SK-N-SH (cell line): ENCODE data around the gene C1QL4. TPM values are rescaled to one million over a fixed set of nuclear protein-coding genes. Genes with fewer than 3 reads are reported as not detected.

ENCODE experiments used
- CTCF ChIA-PET: fragments of 300-600, 350-600 bp; formaldehyde crosslinking; extraction: SDS; loops from one replicate; lab custom pipeline; 2021; lab: Yijun Ruan, JAX
- POLR2A ChIA-PET: fragments of 350-600 bp; sonication (Branson Sonifier 250); formaldehyde crosslinking; extraction: SDS; loops from one replicate; lab custom pipeline; 2020; ENCODE audit warnings: antibody characterized with exemption, inconsistent platforms; lab: Yijun Ruan, JAX
- DNase-seq: peaks from one replicate; pipeline ENCODE4 v3.0.0; 2012
- H2AFZ ChIP-seq: fragments of 200-600 bp; sonication (generic); 2 replicates; pipeline ENCODE4 v1.8.1; 2016; ENCODE audit warnings: antibody characterized with exemption, mild to moderate bottlenecking, low read depth
- H3F3A ChIP-seq: fragments of 200-600 bp; sonication (generic); replicated peaks from 2 replicates; pipeline ENCODE3; 2016; ENCODE audit warnings: antibody characterized with exemption, mild to moderate bottlenecking; ENCODE audit not compliant: insufficient read depth
- H3K27ac ChIP-seq, 2 experiments: fragments of 200-500 bp in 1 of 2; fragments of 200-600 bp in 1 of 2; sonication (Bioruptor generic) in 1 of 2; sonication (generic), shearing (Covaris generic) in 1 of 2; 2 replicates each; pipeline versions ENCODE4 v1.5.1 to v1.6.1; 2014 to 2016; ENCODE audit warnings: low read depth in 2 of 2, inconsistent platforms in 1 of 2, low read length in 1 of 2, mild to moderate bottlenecking in 1 of 2, mixed read lengths in 1 of 2
- H3K27me3 ChIP-seq: fragments of 200-600 bp; sonication (generic), shearing (Covaris generic); 2 replicates; pipeline ENCODE4 v1.6.1; 2016; ENCODE audit warnings: mixed run types; ENCODE audit not compliant: insufficient read depth
- H3K36me3 ChIP-seq, 2 experiments: fragments of 200-500 bp in 1 of 2; fragments of 200-600 bp in 1 of 2; sonication (Bioruptor generic) in 1 of 2; sonication (generic) in 1 of 2; replicated peaks in 1 of 2; 2 replicates each; pipeline versions ENCODE3 to v1.5.1; 2014 to 2016; ENCODE audit warnings: low read length in 1 of 2, mild to moderate bottlenecking in 1 of 2; ENCODE audit not compliant: insufficient read depth in 2 of 2, control insufficient read depth in 1 of 2
- H3K4me1 ChIP-seq, 2 experiments: fragments of 200-500 bp in 1 of 2; fragments of 200-600 bp in 1 of 2; sonication (Bioruptor generic) in 1 of 2; sonication (generic), shearing (Covaris generic) in 1 of 2; 2 replicates each; pipeline versions ENCODE4 v1.5.1 to v1.6.1; 2014 to 2016; ENCODE audit warnings: low read depth in 1 of 2, low read length in 1 of 2, mixed run types in 1 of 2; ENCODE audit not compliant: insufficient read depth in 2 of 2, control insufficient read depth in 1 of 2
- H3K4me2 ChIP-seq: fragments of 200-600 bp; sonication (generic), shearing (Covaris generic); 2 replicates; pipeline ENCODE4 v1.6.1; 2017; ENCODE audit warnings: mixed run types
- H3K4me3 ChIP-seq, 2 experiments: fragments of 200-500 bp in 1 of 2; fragments of 200-600 bp in 1 of 2; sonication (Bioruptor generic) in 1 of 2; sonication (generic), shearing (Covaris generic) in 1 of 2; 2 replicates each; pipeline versions ENCODE4 v1.5.1 to v1.8.1; 2014 to 2016; ENCODE audit warnings: low read depth in 2 of 2, inconsistent platforms in 1 of 2, low read length in 1 of 2, mild to moderate bottlenecking in 1 of 2, mixed read lengths in 1 of 2, moderate library complexity in 1 of 2
- H3K79me2 ChIP-seq: fragments of 200-600 bp; sonication (generic); 2 replicates; pipeline ENCODE4 v1.8.1; 2017; ENCODE audit warnings: mild to moderate bottlenecking; ENCODE audit not compliant: insufficient read depth
- H3K9ac ChIP-seq: fragments of 200-600 bp; sonication (generic); 2 replicates; pipeline ENCODE4 v1.6.1; 2017; ENCODE audit warnings: mixed run types
- H3K9me2 ChIP-seq: fragments of 200-600 bp; sonication (generic); 2 replicates; pipeline ENCODE4 v1.6.1; 2017; ENCODE audit warnings: mixed run types
- H3K9me3 ChIP-seq: fragments of 200-600 bp; sonication (generic); 2 replicates; pipeline ENCODE4 v1.6.1; 2017; ENCODE audit warnings: mixed run types, mild to moderate bottlenecking, moderate library complexity
- H4K20me1 ChIP-seq: fragments of 200-600 bp; sonication (generic); 2 replicates; pipeline ENCODE4 v1.6.1; 2017; ENCODE audit warnings: mild to moderate bottlenecking, mixed run types; ENCODE audit not compliant: insufficient read depth
- CHD2 ChIP-seq: fragments of 150-350 bp; IDR thresholded peaks from 2 replicates; pipeline ENCODE4 v1.6.1; 2018; ENCODE audit warnings: low read length; ENCODE audit not compliant: partially characterized antibody
- FOXM1 ChIP-seq: IDR thresholded peaks from 2 replicates; pipeline ENCODE4 v1.4.0; 2012; ENCODE audit warnings: low read depth, mild to moderate bottlenecking
- GATA2 ChIP-seq: sonication (generic); formaldehyde crosslinking; IDR thresholded peaks from 2 replicates; pipeline ENCODE4 v1.5.0; 2020; ENCODE audit warnings: mild to moderate bottlenecking, missing genetic modification reagents
- JUND ChIP-seq: IDR thresholded peaks from 2 replicates; pipeline ENCODE4 v1.4.0; 2012
- MEF2A ChIP-seq: IDR thresholded peaks from 2 replicates; pipeline ENCODE4 v1.4.0; 2012; ENCODE audit warnings: low read depth, borderline replicate concordance
- RAD21 ChIP-seq: IDR thresholded peaks from 2 replicates; pipeline ENCODE4 v1.6.1; 2012; ENCODE audit warnings: mild to moderate bottlenecking, low read length
- RCOR1 ChIP-seq: fragments of 150-350 bp; IDR thresholded peaks from 2 replicates; pipeline ENCODE4 v1.6.1; 2017; ENCODE audit warnings: antibody characterized with exemption, low read length
- RFX5 ChIP-seq: IDR thresholded peaks from 2 replicates; pipeline ENCODE4 v1.6.1; 2012; ENCODE audit warnings: mild to moderate bottlenecking, improper control_type of control experiment, low read length
- RXRA ChIP-seq: IDR thresholded peaks from 2 replicates; pipeline ENCODE4 v1.4.0; 2012; ENCODE audit warnings: low read depth, mild to moderate bottlenecking, borderline replicate concordance
- SIN3A ChIP-seq: IDR thresholded peaks from 2 replicates; pipeline ENCODE4 v1.6.1; 2012; ENCODE audit warnings: low read depth, mild to moderate bottlenecking, low read length, moderate library complexity, borderline replicate concordance
- USF2 ChIP-seq: fragments of 150-350 bp; IDR thresholded peaks from 2 replicates; pipeline ENCODE4 v1.6.1; 2017; ENCODE audit warnings: antibody characterized with exemption, low read length, low read depth, borderline replicate concordance
- YY1 ChIP-seq: IDR thresholded peaks from 2 replicates; pipeline ENCODE4 v1.4.0; 2012; ENCODE audit warnings: low read depth, mild to moderate bottlenecking
- WGBS: methylation state at CpG from one replicate; pipeline ENCODE4 v1.1.6; 2017; ENCODE audit warnings: low lambda C conversion rate; 5-methylcytosine and 5-hydroxymethylcytosine counted together
- polyA plus RNA-seq, 3 experiments: library from polyadenylated mRNA; depleted of rRNA; stranded (reverse); fragments of >200 nt; gene quantifications; 2 replicates each; pipeline ENCODE4 v1.2.3, GENCODE V29; 2012
- TF ChIP-seq, protein P1 (sequence below): IDR thresholded peaks from 2 replicates; pipeline ENCODE4 v1.4.0; 2012; ENCODE audit warnings: low read depth, borderline replicate concordance
- TF ChIP-seq, protein P2 (sequence below): IDR thresholded peaks from 2 replicates; pipeline ENCODE4; 2012
- TF ChIP-seq, protein P3 (sequence below): IDR thresholded peaks from 2 replicates; pipeline ENCODE4 v1.6.1; 2012; ENCODE audit warnings: mild to moderate bottlenecking, low read depth, low read length, moderate library complexity

C1QL4 gene
- polyA plus RNA-seq, 1 of the 3 experiments (the other 2 are of a cell fraction) = 14.6 TPM

GRCh38 chr12:49327887-49328286 lies 9.1 kb downstream of the C1QL4 start:
- no peak overlapping the region for H3K27ac ChIP-seq
- peaks cover 14% of the 10 kb centered on the region for H3F3A ChIP-seq
- no peaks in the 10 kb centered on the region for H3K27me3 ChIP-seq
- no peaks in the 10 kb centered on the region for H3K9me3 ChIP-seq
- CTCF ChIA-PET = no interaction called here
- H2AFZ ChIP-seq = no peak overlapping the region
- H3K9ac ChIP-seq = no peak overlapping the region
- no peak overlapping the region for H3K4me2 ChIP-seq
- no peaks in the 10 kb centered on the region for H3K9me2 ChIP-seq
- POLR2A ChIA-PET = no interaction called here
- peaks cover 0 to 9% of the 10 kb centered on the region in 2 experiments; a peak in 1 of 4 replicates for H3K4me1 ChIP-seq
- H3K4me3 ChIP-seq = no peak overlapping the region
- DNase-seq = no peak
- no peaks in the 10 kb centered on the region for H4K20me1 ChIP-seq
- no peak for TF ChIP-seq MEF2A
- TF ChIP-seq RCOR1 = no peak
- no peak for TF ChIP-seq YY1
- TF ChIP-seq, protein P1, sequence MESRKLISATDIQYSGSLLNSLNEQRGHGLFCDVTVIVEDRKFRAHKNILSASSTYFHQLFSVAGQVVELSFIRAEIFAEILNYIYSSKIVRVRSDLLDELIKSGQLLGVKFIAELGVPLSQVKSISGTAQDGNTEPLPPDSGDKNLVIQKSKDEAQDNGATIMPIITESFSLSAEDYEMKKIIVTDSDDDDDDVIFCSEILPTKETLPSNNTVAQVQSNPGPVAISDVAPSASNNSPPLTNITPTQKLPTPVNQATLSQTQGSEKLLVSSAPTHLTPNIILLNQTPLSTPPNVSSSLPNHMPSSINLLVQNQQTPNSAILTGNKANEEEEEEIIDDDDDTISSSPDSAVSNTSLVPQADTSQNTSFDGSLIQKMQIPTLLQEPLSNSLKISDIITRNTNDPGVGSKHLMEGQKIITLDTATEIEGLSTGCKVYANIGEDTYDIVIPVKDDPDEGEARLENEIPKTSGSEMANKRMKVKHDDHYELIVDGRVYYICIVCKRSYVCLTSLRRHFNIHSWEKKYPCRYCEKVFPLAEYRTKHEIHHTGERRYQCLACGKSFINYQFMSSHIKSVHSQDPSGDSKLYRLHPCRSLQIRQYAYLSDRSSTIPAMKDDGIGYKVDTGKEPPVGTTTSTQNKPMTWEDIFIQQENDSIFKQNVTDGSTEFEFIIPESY = no peak
- no peak for TF ChIP-seq SIN3A
- no peak for TF ChIP-seq FOXM1
- TF ChIP-seq GATA2 = no peak
- no peak for TF ChIP-seq RAD21
- no peak for TF ChIP-seq USF2
- TF ChIP-seq, protein P2, sequence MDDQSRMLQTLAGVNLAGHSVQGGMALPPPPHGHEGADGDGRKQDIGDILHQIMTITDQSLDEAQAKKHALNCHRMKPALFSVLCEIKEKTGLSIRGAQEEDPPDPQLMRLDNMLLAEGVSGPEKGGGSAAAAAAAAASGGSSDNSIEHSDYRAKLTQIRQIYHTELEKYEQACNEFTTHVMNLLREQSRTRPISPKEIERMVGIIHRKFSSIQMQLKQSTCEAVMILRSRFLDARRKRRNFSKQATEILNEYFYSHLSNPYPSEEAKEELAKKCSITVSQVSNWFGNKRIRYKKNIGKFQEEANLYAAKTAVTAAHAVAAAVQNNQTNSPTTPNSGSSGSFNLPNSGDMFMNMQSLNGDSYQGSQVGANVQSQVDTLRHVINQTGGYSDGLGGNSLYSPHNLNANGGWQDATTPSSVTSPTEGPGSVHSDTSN = no peak
- TF ChIP-seq, protein P3, sequence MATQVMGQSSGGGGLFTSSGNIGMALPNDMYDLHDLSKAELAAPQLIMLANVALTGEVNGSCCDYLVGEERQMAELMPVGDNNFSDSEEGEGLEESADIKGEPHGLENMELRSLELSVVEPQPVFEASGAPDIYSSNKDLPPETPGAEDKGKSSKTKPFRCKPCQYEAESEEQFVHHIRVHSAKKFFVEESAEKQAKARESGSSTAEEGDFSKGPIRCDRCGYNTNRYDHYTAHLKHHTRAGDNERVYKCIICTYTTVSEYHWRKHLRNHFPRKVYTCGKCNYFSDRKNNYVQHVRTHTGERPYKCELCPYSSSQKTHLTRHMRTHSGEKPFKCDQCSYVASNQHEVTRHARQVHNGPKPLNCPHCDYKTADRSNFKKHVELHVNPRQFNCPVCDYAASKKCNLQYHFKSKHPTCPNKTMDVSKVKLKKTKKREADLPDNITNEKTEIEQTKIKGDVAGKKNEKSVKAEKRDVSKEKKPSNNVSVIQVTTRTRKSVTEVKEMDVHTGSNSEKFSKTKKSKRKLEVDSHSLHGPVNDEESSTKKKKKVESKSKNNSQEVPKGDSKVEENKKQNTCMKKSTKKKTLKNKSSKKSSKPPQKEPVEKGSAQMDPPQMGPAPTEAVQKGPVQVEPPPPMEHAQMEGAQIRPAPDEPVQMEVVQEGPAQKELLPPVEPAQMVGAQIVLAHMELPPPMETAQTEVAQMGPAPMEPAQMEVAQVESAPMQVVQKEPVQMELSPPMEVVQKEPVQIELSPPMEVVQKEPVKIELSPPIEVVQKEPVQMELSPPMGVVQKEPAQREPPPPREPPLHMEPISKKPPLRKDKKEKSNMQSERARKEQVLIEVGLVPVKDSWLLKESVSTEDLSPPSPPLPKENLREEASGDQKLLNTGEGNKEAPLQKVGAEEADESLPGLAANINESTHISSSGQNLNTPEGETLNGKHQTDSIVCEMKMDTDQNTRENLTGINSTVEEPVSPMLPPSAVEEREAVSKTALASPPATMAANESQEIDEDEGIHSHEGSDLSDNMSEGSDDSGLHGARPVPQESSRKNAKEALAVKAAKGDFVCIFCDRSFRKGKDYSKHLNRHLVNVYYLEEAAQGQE = no peak
- TF ChIP-seq RFX5 = no peak
- TF ChIP-seq CHD2 = no peak
- TF ChIP-seq RXRA = no peak
- no peak for TF ChIP-seq JUND
- H3K36me3 ChIP-seq = peaks cover 2 to 19% of the 10 kb centered on the region in 2 experiments
- H3K79me2 ChIP-seq = peaks cover 19% of the 10 kb centered on the region
- WGBS = 93% methylated on average over 2 of the region's 2 CpGs
